Measurements from ENCODE around the gene MEX3A. TPM values are rescaled to one million over a fixed set of nuclear protein-coding genes. Genes with fewer than 3 reads are reported as not detected.

MEX3A gene
- total and polyA plus RNA-seq, 10 of the 15 experiments (the other 5 are each of a cell fraction or from before 2014, with no cell fraction given), result 0.11 to 5.1 (median 1.7) TPM

DNA sequence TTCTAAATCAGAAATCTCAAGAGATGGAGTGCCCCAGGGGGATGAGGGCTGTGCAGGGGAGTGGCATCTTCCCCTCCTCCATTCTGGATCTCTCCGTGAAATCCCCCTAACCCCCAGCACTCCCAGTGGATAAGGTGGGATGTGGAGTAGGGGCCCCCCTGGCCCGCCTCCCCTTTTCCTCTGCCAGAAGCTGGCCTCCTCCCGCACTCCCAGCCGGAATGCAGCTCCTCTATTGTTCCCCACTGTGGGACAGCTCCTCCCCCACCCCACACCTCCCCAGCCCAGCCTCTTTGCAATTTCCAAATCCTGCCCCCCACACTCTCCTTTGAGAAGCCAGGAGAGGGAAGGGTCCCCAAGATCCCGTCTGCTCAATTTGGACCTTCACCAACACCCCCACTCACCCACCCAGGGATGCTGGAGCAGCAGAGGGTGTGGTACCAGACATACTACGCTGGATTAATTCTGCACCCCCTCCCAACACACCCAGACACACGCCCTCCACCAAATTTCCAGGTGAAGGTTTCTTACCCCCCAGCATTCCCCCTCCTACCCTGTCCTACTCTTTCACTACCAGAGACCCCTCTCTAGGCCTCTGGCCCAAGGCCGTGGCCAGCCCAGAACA is 1.9 kb downstream of the MEX3A start:
- Histone ChIP-seq H3K27me3 (replicated peaks in 1 of 2; ENCODE audit: control insufficient read depth in 2 of 2, insufficient read depth in 2 of 2, low read length in 1 of 2) (peaks cover 0 to 2% of the 10 kb centered on the region in 2 experiments; a peak in 1 of 4 replicates), H3K4me1 (ENCODE audit: control insufficient read depth, insufficient read depth, low read length) (peaks cover 10% of the 10 kb centered on the region), H3K9ac (ENCODE audit: control insufficient read depth, insufficient read depth, low read length) (no peak overlapping the region), H2AFZ (ENCODE audit: control insufficient read depth, low read depth, low read length) (no peak overlapping the region), H3K27ac (ENCODE audit: control insufficient read depth, insufficient read depth) (no peak overlapping the region), H3K9me3 (replicated peaks; ENCODE audit: control insufficient read depth, insufficient read depth, low read length) (no peaks in the 10 kb centered on the region; the same call in 2 of the 3 replicates), H3K4me2 (ENCODE audit: control insufficient read depth, insufficient read depth) (no peak overlapping the region), H3K36me3 (ENCODE audit: control insufficient read depth in 2 of 2, insufficient read depth in 2 of 2, low read length in 1 of 2) (no peaks in the 10 kb centered on the region), H4K20me1 (ENCODE audit: control insufficient read depth, insufficient read depth) (no peaks in the 10 kb centered on the region), H3K4me3 (no peak overlapping the region), H3K79me2 (ENCODE audit: control insufficient read depth, insufficient read depth, low read length) (peaks cover 2% of the 10 kb centered on the region; the same call in 1 of the 2 replicates)
- TF ChIP-seq SIX5 (IDR thresholded peaks at IDR 0.05; ENCODE audit: low read depth, low read length, severe bottlenecking) (no peak), MEF2A (IDR thresholded peaks at IDR 0.05; ENCODE audit: insufficient read depth, low read depth, low read length) (no peak), JUND (IDR thresholded peaks at IDR 0.05; ENCODE audit: low read depth, low read length) (no peak), PAX5 (IDR thresholded peaks at IDR 0.05; ENCODE audit: borderline replicate concordance, low read depth, low read length) (no peak), ZBED1 (IDR thresholded peaks at IDR 0.05; ENCODE audit: borderline replicate concordance) (no peak), ESRRA (IDR thresholded peaks at IDR 0.05; ENCODE audit: low read length) (no peak), TARDBP (IDR thresholded peaks at IDR 0.05; ENCODE audit: borderline replicate concordance) (no peak), ETV6 (conservative IDR thresholded peaks at IDR 0.05 in 1 of 2, IDR thresholded peaks at IDR 0.05 in 1 of 2; ENCODE audit: borderline replicate concordance in 1 of 2, low read depth in 1 of 2) (no peak), EED (IDR thresholded peaks at IDR 0.05; ENCODE audit: low read depth) (no peak)
- TF ChIP-seq, protein P1, sequence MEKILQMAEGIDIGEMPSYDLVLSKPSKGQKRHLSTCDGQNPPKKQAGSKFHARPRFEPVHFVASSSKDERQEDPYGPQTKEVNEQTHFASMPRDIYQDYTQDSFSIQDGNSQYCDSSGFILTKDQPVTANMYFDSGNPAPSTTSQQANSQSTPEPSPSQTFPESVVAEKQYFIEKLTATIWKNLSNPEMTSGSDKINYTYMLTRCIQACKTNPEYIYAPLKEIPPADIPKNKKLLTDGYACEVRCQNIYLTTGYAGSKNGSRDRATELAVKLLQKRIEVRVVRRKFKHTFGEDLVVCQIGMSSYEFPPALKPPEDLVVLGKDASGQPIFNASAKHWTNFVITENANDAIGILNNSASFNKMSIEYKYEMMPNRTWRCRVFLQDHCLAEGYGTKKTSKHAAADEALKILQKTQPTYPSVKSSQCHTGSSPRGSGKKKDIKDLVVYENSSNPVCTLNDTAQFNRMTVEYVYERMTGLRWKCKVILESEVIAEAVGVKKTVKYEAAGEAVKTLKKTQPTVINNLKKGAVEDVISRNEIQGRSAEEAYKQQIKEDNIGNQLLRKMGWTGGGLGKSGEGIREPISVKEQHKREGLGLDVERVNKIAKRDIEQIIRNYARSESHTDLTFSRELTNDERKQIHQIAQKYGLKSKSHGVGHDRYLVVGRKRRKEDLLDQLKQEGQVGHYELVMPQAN (conservative IDR thresholded peaks at IDR 0.05), result no peak
- TF ChIP-seq, protein P2, sequence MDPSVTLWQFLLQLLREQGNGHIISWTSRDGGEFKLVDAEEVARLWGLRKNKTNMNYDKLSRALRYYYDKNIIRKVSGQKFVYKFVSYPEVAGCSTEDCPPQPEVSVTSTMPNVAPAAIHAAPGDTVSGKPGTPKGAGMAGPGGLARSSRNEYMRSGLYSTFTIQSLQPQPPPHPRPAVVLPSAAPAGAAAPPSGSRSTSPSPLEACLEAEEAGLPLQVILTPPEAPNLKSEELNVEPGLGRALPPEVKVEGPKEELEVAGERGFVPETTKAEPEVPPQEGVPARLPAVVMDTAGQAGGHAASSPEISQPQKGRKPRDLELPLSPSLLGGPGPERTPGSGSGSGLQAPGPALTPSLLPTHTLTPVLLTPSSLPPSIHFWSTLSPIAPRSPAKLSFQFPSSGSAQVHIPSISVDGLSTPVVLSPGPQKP (IDR thresholded peaks at IDR 0.05; ENCODE audit: low read depth, low read length), result no peak
- ChIA-PET CTCF (interaction anchor here (0.6 to 0.7 kb wide), 2 partner anchors 15 to 117 kb away, joined by 3 read pairs; no protein-coding TSS in a partner anchor), POLR2A (no interaction called here), RAD21 (ENCODE audit: unreplicated experiment) (no interaction called here), SMC1A (ENCODE audit: uncharacterized antibody, unreplicated experiment) (interaction anchor here (1.6 kb wide), 1 partner anchor 12 kb away, joined by 5 read pairs; no protein-coding TSS in a partner anchor)
- DNase-seq (ENCODE audit: low read depth, low spot score) (no peak), ATAC-seq (no peak), FAIRE-seq (no peak)
- 63% methylated on average over 7 of the region's 8 CpGs for WGBS (ENCODE audit: insufficient coverage, insufficient replicate concordance, low lambda C conversion rate, missing lambda C conversion rate)
- intact Hi-C loops (cut with micrococcal nuclease; ENCODE audit: unreplicated experiment) (no loop called here), in situ Hi-C loops (cut with MboI) (no loop called here)
- no TSS peak for BruUV-seq (replicated peaks)

All from GM12878 (cell line).